SK-N-MC (cell line): ENCODE measurements around the gene ANAPC7.

ENCODE experiments used
- EZH2 ChIP-seq: fragments of 200-600 bp; sonication (generic); IDR thresholded peaks from one replicate; pipeline ENCODE4 v1.6.1; 2017; ENCODE audit warnings: antibody characterized with exemption
- FOXP2 ChIP-seq: optimal IDR thresholded peaks from 2 replicates; pipeline ENCODE3; 2011; ENCODE audit warnings: mild to moderate bottlenecking, moderate library complexity; ENCODE audit not compliant: insufficient read depth; ENCODE audit errors: extremely low read length, control extremely low read depth
- POLR2AphosphoS5 ChIP-seq: IDR thresholded peaks from 2 replicates; pipeline ENCODE4 v1.6.1; 2012; ENCODE audit warnings: mild to moderate bottlenecking, low read depth, low read length, borderline replicate concordance

DNA sequence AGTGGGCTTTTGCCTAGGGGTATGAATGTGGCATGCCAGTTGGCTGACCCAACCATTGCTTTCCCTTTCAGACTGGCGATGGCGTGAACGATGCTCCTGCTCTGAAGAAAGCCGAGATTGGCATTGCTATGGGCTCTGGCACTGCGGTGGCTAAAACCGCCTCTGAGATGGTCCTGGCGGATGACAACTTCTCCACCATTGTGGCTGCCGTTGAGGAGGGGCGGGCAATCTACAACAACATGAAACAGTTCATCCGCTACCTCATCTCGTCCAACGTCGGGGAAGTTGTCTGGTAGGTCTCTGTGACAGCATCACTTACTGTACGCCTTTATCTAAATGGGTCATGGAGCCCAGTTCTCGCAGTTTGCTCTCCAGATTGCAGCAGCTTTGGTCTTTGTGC is 61.4 kb downstream of the ANAPC7 start:
- TF ChIP-seq EZH2, result no peak
- TF ChIP-seq POLR2AphosphoS5, result no peak
- TF ChIP-seq FOXP2, result no peak
